ENCODE results near the gene KRTAP9-1. TPM values are rescaled to one million over a fixed set of nuclear protein-coding genes. Genes with fewer than 3 reads are reported as not detected.

KRTAP9-1 gene
- total RNA-seq, 6 experiments from 2014 or later: not detected

- TF ChIP-seq POLR2A (IDR thresholded peaks at IDR 0.05): no peak
- no peak for TF ChIP-seq CTCF (IDR thresholded peaks at IDR 0.05)
- intact Hi-C loops (cut with DNase I): no loop called here
- H3K9me3 ChIP-seq: no peaks in the 10 kb centered on the region
- ATAC-seq (no peak), DNase-seq (no peak)
- no peaks in the 10 kb centered on the region for H3K36me3 ChIP-seq
- H3K4me3 ChIP-seq: no peak overlapping the region
- WGBS (ENCODE audit: insufficient coverage, low coverage, low lambda C conversion rate, missing lambda C conversion rate): 41% methylated on average over 1 of the region's 1 CpG
- H3K4me1 ChIP-seq: no peaks in the 10 kb centered on the region
- peaks cover 0 to 5% of the 10 kb centered on the region in 2 donors for H3K27me3 ChIP-seq
- H3K27ac ChIP-seq: no peak overlapping the region
These were observed 22.3 kb downstream of the KRTAP9-1 start for GRCh38 chr17:41211845-41212466.

- TF ChIP-seq CTCF (IDR thresholded peaks at IDR 0.05) (no peak), POLR2A (IDR thresholded peaks at IDR 0.05) (no peak)
- H3K4me1 ChIP-seq: no peaks in the 10 kb centered on the region
- WGBS (ENCODE audit: insufficient coverage, low coverage, low lambda C conversion rate, missing lambda C conversion rate): 41% methylated on average over 5 of the region's 7 CpGs
- peaks cover 0 to 5% of the 10 kb centered on the region in 2 donors for H3K27me3 ChIP-seq
- no peaks in the 10 kb centered on the region for H3K36me3 ChIP-seq
- DNase-seq (no peak), ATAC-seq (no peak)
- intact Hi-C loops (cut with DNase I): no loop called here
- no peaks in the 10 kb centered on the region for H3K9me3 ChIP-seq
- no peak overlapping the region for H3K27ac ChIP-seq
- H3K4me3 ChIP-seq: no peak overlapping the region
These were observed 23.0 kb downstream of the KRTAP9-1 start for GRCh38 chr17:41212524-41213169.

- WGBS (ENCODE audit: insufficient coverage, low coverage, low lambda C conversion rate, missing lambda C conversion rate): 18% methylated on average over 1 of the region's 1 CpG
- intact Hi-C loops (cut with DNase I): no loop called here
- Histone ChIP-seq H3K9me3 (no peaks in the 10 kb centered on the region), H3K36me3 (no peaks in the 10 kb centered on the region), H3K27ac (no peak overlapping the region), H3K4me3 (no peak overlapping the region), H3K4me1 (no peaks in the 10 kb centered on the region), H3K27me3 (peaks cover 0 to 5% of the 10 kb centered on the region in 2 donors)
- TF ChIP-seq CTCF (IDR thresholded peaks at IDR 0.05): no peak
- no peak for TF ChIP-seq POLR2A (IDR thresholded peaks at IDR 0.05)
- DNase-seq: no peak
- ATAC-seq: no peak
These were observed 26.0 kb downstream of the KRTAP9-1 start for GRCh38 chr17:41215681-41216080.

GRCh38 chr17:41223821-41224220, 34.1 kb downstream of the KRTAP9-1 start:
- Histone ChIP-seq H3K27ac (no peak overlapping the region), H3K36me3 (no peaks in the 10 kb centered on the region), H3K4me1 (no peaks in the 10 kb centered on the region), H3K4me3 (no peak overlapping the region), H3K9me3 (no peaks in the 10 kb centered on the region), H3K27me3 (no peaks in the 10 kb centered on the region)
- intact Hi-C loops (cut with DNase I): no loop called here
- no peak for TF ChIP-seq POLR2A (IDR thresholded peaks at IDR 0.05)
- no peak for TF ChIP-seq CTCF (IDR thresholded peaks at IDR 0.05)
- no peak for DNase-seq
- 34% methylated on average over 2 of the region's 2 CpGs for WGBS (ENCODE audit: insufficient coverage, low coverage, low lambda C conversion rate, missing lambda C conversion rate)
- no peak for ATAC-seq
